GM18867 (cell line): ENCODE results near the gene ABCA3.
A peak's percentile ranks its signal among the peaks of the same experiment; 100 is the strongest.

Experiments used
- ATAC-seq: cut with Tn5 transposase; IDR thresholded peaks from one replicate; pipeline ENCODE4 v1.9.1; 2021; ENCODE audit warnings: mild to moderate bottlenecking, moderate library complexity; ENCODE audit not compliant: unreplicated experiment

ABCA3 gene

DNA sequence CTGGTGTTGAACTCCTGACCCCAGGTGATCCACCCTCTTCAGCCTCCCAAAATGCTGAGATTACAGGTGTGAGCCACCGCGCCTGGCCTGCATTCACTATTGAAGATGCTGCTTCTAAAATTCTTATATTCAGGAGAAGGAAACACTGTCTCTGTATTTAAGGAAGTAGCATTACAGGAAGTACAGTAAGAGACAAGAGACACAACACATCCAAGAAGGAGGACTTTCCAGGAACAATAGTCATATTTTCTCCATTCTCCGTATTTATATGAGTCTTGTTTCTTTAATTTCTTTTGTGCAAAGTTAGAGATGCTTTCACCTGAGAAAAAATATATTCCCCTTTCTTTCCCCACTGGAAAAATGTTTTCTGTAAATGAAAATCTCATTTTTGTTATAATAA is 18.3 kb upstream of the ABCA3 start:
- no peak for ATAC-seq

DNA sequence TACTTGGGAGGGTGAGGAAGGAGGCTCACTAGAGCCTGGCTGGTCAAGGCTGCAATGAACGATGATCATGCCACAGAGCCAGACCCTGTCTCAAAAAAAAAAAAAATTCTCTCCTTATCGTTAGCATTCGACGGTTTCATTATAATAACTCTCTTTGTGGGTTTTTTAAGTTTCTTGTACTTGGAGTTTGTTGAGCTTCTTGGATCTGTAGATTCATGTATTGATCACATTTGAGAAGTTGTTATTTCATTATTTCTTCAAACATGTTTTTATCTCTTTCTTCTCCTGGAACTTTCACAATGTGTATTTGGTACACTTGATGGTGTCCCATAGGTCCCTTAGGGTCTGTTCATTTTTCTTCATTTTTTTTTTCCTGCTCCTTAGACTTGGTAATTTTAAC is 16.8 kb upstream of the ABCA3 start:
- no peak for ATAC-seq

DNA sequence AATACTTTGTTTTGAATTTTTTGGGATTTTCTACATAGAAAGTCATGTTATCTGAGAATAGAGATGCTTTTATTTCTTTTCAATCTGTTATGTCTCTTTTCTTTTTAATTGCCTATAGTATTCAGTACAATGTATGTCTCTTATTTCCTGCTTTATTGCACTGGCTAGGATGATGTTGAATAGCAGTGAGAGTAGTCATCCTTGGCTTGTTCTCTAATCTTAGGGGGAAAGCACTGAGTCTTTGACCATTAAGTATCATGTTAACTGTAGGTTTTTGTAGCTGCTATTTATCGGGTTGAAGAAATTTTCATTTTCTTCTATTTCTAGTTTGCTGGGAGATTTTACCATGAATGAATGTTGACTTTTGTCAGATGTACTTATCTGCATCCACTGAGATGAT is 10.0 kb upstream of the ABCA3 start:
- ATAC-seq = no peak

DNA sequence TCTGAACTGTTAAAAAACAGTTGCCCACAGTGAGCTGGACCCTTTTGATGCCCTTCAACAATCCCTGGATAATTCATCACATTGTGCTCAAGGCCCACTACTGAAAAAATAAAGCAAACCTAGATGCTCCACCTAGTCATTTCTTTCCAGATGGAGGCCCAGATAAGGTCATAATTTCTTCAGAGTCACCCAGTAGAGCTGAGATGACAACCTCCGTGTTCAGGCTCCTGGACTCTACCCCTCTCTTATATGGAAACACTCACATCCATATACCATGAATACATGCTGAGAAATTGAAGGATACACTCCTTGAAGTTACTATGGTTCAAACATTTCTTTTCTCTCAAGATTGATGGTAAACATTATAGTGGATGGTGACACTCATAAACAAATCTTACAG is 2.7 kb upstream of the ABCA3 start:
- ATAC-seq = no peak

DNA sequence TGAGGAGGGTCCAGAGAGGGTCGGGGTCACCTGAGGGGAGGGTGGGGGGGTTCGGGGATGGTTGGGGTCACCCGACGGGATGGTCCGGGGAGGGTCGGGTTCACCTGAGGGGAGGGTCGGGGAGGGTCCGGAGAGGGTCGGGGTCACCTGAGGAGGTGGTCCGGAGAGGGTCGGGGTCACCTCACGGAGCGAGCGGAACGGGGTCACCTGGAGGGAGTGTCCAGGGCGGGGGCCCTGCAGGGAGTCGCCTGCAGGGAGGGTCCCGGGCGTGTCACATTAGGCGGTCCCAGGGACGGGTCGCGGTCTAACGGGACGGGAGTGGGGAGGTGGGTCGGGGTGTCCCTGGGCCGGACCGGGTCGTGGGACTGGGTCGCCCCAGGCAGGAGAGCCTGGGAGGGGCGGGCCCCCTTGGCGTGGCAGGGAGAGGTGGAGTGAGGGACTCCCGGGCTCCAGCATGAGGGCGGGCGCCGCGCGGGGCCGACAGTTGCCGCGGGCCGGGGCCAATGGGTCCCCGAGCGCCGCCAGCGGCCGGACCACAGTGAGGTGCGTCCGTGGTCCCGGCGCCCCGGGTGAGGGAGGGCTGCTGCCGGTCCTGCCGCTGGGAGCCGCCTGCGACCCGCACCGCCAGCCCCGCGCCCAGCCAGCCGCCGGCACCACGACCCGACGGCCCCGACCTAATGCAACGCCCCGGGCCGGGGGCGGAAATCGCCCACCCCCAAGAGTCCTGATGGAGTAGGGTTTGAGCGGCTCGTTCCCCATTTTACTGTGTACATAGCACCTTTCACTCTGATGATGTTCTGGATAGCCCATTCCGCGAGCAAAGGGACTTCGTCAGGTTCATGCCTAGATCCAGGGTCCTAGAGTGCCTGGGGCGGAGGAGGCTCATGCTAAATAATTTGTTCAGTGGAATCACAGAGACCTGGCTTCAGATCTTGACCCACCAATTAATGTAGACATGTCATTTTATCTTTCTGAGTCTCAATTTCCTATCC is 1.2 kb upstream of the ABCA3 start:
- ATAC-seq = no peak

DNA sequence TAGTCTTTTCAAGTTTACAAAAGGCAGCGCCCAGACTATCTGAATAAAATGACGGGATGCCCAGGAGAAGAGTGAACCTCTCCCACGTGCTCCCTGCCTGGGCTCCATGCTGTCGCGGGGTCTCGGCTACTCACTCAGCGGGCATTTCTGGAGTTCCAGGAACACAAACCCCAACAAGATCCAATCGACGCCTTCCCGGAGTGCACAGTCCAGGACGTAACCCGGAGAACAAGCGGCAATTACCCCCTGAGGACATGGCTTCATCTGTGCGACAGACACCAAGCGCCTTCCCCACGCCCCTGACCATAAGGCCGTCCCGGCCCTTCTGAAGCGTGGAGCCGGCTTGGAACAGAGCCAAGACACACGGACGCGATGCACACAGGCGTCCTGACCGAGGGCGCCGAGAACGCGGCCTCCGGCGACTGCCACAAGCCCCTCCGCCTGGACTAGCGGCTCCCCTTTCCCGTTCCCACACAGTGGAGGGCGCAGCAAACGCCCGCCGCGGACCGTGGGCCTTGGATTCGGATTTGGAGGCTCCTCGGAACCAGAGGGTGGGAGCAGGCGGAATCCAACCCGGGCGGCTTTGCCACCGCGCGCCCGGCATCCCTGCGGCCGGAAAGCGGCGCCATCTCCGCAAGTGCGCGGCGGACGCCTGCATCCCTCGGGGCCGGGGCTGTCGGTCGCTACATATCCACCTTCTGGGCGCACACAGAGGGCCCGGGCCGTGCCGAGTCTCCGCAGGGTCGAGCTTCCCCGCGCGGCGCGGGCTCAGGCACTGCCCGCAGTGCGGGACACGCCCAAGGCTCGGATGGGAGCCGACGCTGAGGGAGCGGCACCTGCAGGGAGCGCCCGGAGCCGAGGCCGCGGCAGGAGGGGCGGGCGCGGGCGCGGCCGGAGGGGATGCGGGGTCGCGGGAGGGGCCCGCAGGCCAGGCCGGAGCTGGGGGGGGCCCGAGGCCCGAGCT is 725 bp downstream of the ABCA3 start:
- ATAC-seq = peak; percentile 38

DNA sequence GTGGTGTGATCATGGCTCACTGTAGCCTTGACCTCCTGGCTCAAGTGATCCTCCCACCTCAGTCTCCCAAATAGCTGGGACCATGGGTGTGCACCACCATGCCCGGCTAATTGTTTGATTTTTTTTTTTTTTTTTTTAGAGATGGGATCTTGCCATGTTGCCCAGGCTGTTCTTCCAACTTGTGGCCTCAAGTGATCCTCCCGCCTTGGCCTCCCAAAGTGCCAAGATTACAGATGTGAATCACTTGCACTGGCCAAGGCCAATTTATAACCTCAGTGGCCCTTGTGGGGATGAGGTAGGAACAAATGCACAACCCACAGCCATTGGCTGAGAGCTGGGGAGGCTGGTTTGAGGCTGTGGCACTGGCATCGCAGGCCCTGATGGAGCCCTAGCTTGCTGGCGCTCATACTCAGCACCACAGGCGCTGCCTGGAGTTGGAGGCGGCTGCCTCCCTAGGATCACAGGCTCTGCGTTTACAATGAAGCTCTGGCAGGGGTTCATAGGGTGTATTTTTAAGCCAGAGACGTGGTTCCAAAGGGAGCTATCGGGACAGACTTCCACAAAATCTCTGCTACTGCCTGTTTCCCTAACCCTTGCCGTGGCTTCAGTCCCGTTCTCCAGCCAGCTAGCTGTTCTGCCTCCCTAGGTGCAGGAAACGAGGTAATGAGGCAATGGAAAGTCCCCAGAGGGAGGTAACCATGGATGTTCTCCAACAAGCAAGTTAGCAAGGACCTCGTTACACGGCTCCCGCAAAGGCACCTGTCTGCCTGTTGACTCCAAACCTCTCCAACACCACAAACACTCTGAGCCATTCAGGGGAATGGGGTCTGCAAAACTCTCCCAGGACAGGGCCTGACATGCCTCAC is 2.9 kb downstream of the ABCA3 start:
- no peak for ATAC-seq

DNA sequence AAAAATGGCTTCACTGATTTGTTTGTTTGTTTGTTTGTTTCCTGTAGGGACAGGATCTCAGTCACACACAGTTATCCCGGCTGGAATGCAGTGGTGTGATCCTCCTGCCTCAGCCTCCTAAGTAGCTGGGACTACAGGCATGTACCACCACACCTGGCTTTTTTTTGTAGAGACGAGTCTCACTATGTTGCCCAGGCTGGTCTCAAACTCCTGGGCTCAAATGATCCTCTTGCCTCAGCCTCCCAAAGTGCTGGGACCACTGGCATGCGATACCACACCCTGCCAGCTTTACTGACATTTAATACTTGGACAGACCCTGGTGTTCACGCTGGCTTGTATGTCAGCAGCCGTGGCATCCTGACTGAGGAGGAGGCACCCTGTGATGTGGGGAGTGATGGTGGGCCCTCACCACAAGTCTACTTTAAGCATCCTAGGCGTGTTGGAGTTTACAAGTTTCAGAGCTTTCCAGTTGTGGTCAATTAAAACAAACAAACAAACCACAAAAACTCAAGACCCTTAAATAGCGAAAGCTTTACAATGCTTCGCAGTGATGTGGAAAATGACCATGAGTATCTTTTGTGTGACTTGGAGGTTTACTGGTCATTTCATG is 5.1 kb downstream of the ABCA3 start:
- ATAC-seq = no peak

DNA sequence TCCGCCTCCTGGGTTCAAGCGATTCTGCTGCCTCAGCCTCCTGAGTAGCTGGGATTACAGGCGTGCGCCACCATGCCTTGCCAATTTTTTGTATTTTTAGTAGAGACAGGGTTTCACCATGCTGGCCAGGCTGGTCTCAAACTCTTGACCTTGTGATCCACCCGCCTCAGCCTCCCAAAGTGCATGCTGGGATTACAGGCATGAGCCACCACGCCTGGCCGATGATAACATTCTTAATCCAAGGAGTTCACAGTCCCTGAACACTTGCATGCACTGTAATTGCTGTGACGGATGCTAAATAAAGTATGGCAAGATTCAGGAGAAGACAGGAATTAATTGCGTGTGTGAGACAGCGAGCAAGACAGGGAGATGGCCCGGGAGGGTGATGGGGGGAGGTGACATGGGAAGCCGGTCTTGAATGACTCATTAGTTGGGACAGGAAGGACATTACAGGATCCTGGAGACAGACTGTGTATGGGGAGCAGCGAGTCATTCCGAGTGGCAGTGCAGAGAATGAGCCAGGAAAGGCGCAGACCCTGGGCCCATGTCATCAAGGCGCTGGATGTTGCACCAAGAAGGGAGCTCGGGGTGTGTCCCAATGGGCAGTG is 6.7 kb downstream of the ABCA3 start:
- ATAC-seq = no peak

DNA sequence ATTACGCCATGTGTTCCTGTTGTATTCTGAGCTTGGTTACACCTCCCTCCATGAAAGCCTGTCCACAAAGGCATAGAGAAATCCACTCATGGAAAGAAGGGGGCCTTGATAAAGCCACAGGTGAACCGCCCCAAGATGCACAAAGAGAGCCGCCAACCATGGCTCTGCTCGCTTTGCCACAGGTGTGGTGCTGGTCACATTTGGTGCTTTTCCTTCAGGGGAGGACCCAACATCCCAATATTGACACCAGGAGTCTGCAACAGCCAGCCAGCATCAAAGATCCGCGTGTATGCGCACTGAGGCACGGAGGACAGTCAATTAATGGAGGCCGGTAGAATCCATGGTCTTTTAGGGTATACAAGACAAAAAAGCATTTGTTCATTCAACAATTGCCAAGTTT is 7.3 kb downstream of the ABCA3 start:
- ATAC-seq = no peak

DNA sequence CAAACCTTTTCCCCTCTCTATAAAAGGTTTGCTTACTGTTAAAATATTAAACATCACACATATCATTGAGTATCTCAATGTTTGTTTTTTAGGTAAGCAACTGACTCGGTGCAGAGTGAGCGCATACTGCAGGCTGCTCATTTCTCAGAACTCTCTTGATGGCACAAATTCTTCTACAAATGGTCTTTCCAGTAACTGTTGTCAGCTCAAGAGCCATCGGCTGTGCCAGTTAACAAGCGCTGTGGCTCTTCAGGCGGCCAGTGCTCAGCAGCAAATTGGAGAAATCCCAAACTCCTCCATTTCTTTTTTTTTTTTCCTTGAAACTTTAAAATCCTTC is 8.6 kb downstream of the ABCA3 start:
- ATAC-seq = no peak

DNA sequence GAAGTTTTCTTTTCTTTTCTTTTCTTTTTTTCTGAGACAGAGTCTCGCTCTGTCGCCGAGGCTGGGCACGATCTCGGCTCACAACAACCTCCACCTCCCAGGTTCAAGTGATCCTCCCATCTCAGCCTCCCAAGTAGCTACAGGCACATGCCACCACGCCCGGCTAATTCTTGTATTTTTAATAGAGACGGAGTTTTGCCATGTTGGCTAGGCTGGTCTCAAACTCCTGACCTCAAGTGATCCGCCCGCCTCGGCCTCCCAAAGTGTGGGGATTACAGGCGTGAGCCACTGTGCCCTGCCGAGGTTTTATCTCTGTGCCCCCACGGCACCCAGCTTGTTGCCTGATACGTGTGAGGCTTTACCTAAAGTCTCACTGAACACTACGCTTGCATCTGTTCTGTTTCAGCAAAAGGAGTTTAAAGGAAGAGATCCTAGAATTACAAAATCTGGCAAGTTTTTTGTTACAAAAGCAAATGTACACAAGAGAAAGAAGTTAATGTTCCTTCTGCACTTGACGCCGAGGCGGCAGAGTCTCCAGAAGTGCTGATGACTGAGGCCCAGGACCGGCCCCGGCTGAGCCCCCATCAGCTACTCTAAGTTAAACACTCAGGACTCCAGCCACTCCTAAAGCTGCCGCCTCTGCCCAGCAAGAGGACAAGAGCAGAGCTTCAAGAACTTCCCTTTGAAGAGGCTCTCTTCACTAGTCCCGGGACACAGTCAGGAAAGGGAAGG is 9.2 kb downstream of the ABCA3 start:
- ATAC-seq = no peak

DNA sequence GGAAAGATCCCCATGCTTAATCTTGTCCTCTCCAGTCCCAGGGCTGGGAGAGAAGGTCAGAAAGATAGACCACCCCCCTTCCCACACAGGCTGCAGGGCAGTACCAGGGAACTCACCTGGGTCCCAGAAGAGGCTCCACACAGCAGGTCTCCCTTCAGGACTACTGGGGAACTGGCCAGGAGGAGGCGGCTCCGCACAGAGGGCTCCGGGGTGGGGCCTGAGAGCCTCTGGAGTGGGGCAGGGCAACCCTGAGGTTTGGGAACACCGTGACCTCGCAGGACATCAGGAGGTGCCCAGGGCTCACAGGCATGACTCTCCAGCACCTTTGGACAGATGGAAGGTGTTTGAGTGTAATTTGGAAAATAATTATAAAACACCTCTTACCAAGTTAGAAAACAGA is 11.0 kb downstream of the ABCA3 start:
- no peak for ATAC-seq

DNA sequence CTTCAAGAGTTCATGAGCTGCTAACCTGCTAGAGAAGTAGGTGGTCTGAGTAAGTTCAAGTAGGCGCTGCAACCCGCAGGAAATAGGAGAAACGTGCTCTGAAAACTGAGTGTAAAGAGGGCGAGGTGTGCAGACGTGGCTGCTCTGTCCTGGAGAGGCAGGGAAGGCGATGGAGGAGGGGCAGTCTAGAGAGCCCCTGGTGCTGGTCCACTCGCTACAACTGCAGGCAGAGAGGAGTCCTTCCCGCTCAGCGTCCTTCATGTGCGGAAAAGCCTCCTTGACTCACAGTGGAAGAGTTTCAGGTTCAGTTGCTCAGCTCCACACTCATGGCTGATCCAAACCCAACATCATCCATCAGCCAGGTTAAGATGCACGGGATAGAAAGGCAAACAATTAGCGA is 12.1 kb downstream of the ABCA3 start:
- ATAC-seq = no peak

DNA sequence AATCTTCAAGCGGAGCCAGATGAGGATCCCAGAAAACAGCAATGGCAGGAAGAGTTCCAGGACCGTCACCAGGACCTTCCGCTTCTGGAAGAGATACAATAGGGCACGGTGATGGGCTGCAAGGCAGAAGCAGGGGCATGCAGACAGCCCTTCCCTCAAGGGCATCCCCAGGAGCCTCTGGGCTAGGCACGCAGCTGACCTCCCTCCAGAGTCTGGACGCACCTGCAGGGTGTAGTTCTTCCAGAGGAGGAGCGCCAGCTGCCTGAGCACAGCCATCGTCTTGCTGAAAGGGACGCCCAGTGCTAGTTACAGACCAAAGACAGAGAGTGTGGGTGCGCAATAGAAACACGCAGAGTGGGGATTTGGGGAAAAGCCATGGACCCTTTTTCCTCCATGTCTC is 14.3 kb downstream of the ABCA3 start:
- no peak for ATAC-seq

DNA sequence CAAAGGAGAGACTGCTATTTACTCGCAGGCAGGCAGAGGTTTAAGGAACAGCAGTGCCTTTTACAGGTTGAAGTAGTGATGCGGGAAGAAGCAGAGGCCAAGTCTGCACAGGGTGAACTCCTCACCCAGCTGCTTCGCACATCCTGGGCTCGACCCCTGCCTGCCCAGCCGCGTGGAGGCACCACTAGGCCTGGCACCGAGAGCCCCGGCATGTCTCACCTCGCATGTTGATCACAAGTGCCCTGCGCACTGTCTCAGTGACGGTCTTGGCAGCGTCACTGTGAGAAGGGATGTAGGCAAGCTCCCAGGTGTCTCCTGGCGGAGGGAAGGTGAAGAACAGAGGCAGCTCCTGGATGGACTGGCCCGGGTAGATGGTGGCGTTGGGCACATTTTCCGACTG is 14.7 kb downstream of the ABCA3 start:
- ATAC-seq = no peak

DNA sequence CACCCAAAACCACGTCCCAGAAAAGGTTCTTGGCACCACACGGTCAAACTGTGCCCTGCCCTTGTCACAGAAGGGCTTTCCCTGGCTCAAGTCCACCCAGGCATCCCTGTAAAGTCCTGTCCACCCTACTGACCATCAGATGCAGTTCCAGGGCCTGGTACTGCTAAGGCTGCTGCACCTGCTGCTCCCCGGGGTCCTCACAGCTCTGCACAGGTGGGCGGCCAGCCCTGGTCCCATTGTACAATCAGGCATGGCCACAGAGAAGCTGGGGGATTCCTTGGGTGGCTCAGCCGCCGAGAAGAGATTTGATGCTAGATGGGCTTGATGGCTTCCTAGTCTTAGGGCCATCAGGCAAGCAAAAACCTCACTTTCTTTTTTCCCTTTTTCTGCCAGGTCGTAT is 15.3 kb downstream of the ABCA3 start:
- no peak for ATAC-seq

DNA sequence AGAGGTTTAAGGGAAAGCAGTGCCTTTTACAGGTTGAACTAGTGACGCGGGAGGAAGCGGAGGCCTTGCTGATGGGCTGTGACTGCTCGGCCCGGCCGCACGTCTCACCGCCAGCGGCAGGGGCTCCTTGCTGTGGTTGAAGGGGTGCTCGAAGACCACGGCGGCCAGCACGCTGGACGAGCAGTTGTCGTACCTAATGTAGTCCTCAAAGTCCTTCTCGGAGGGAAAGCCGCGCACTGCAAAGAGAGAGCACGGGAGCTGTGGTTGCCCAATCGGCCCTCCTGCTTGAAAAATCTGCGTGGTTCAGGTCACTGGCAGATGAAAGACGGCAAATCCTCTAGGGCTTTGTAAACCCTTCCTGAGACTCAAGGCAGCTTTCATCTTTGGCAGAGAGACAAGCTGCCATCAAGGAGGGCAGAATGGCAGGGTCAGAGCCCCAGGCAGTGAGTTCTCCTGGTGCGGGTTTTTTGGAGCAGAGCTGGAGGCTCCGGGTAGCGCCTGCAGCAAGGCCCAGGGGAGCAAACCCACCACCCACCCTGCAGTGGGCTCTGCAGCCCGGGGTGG is 16.1 kb downstream of the ABCA3 start:
- ATAC-seq = no peak

DNA sequence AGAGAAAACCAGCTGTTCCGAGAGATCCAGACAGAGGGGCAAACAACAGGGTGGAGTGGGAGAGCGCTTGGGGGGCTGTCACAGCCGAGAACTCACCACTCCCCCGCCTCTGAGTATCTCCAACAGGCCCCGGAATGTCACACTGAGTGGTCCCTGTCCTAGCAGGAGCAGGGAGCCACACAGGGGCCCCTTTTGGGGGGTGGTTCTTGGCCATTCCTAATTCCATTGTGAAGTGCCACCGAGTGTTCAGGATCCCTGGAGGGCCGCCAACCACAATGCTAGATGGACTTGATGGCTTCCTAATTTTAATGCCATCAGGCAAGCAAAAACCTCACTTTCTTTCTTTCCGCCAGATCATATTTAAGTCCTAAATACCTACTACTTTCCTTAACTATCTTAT is 16.8 kb downstream of the ABCA3 start:
- ATAC-seq = no peak
